Tibial artery (tissue), 4 donors: ENCODE data around the gene CDK8.
"Not testable (repeated sequence)": the region's sequence is repeated elsewhere in the genome, so short reads cannot be mapped to it uniquely, and the experiment has no call there.

Experiments
- DNase-seq, 2 donors: peaks; one replicate each; pipeline ENCODE4 v3.0.0-alpha.2; 2019
- H3K27ac ChIP-seq, 2 donors: fragments of 200-600 bp; sonication (generic) in 1 of 2; 1 replicate in 1 of 2; 2 replicates in 1 of 2; pipeline ENCODE4 v1.5.1; 2018 to 2019; ENCODE audit warnings: mild to moderate bottlenecking in 1 of 2
- H3K27me3 ChIP-seq, 2 donors: fragments of 200-600 bp; sonication (generic) in 1 of 2; one replicate each; pipeline versions ENCODE4 v1.5.1 to v1.6.0; 2016 to 2019
- H3K36me3 ChIP-seq, 3 donors: fragments of 200-600 bp; sonication (generic) in 2 of 3; one replicate each; pipeline ENCODE4 v1.5.1; 2016 to 2019; ENCODE audit warnings: mild to moderate bottlenecking in 2 of 3
- H3K4me1 ChIP-seq, 4 donors: fragments of 200-600 bp; sonication (generic) in 2 of 4; 1 replicate in 3 of 4; 2 replicates in 1 of 4; pipeline ENCODE4 v1.5.1; 2016 to 2019
- H3K4me3 ChIP-seq, 2 donors: fragments of 200-600 bp; sonication (generic) in 1 of 2; 1 replicate in 1 of 2; 2 replicates in 1 of 2; pipeline ENCODE4 v1.5.1; 2018 to 2019; ENCODE audit warnings: mild to moderate bottlenecking in 2 of 2
- H3K9me3 ChIP-seq, 3 donors: fragments of 200-600 bp; sonication (generic) in 1 of 3; one replicate each; pipeline ENCODE4 v1.5.1; 2016 to 2019
- intact Hi-C: fragments of 100-400 bp; cut with DNase I; formaldehyde crosslinking; loops from one replicate; pipeline ENCODE4 v1.15.0; 2023; ENCODE audit warnings: low total_unique reads
- TF ChIP-seq, protein P1 (sequence below), 2 experiments: fragments of 200-600 bp in 1 of 2; fragments of 450-650 bp in 1 of 2; IDR thresholded peaks; one replicate each; pipeline ENCODE4 v1.5.1; 2017 to 2019; ENCODE audit warnings: antibody characterized with exemption in 2 of 2, mild to moderate bottlenecking in 1 of 2, moderate library complexity in 1 of 2

CDK8 gene

DNA sequence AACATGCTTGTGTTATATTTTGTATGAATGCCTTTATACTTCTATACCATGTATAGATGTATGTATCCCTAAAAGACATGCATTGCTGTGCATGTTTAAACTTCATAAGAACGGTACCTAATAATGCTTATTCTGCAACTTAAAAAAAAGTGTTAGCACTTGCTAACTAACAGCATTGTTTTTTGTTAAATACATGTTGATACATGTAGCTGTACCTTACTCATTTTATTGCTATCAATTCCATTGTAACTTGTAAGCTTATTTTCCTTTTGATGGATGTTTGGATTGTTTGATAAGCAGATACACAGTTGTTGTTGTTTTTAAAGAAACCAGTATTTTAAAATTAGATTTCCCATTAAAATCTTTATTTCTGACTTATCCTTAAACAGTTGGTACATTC, 53.8 kb downstream of the CDK8 start:
- TF ChIP-seq, protein P1, sequence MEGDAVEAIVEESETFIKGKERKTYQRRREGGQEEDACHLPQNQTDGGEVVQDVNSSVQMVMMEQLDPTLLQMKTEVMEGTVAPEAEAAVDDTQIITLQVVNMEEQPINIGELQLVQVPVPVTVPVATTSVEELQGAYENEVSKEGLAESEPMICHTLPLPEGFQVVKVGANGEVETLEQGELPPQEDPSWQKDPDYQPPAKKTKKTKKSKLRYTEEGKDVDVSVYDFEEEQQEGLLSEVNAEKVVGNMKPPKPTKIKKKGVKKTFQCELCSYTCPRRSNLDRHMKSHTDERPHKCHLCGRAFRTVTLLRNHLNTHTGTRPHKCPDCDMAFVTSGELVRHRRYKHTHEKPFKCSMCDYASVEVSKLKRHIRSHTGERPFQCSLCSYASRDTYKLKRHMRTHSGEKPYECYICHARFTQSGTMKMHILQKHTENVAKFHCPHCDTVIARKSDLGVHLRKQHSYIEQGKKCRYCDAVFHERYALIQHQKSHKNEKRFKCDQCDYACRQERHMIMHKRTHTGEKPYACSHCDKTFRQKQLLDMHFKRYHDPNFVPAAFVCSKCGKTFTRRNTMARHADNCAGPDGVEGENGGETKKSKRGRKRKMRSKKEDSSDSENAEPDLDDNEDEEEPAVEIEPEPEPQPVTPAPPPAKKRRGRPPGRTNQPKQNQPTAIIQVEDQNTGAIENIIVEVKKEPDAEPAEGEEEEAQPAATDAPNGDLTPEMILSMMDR (IDR thresholded peaks at IDR 0.05) = no peak
- no peak overlapping the region for H3K4me3 ChIP-seq
- intact Hi-C loops = no loop called here
- H3K4me1 ChIP-seq = peaks cover 0 to 8% (median 0%) of the 10 kb centered on the region in 4 donors
- H3K27me3 ChIP-seq = no peaks in the 10 kb centered on the region
- H3K27ac ChIP-seq = no peak overlapping the region
- H3K36me3 ChIP-seq = no peaks in the 10 kb centered on the region
- no peak for DNase-seq
- H3K9me3 ChIP-seq = no peaks in the 10 kb centered on the region

DNA sequence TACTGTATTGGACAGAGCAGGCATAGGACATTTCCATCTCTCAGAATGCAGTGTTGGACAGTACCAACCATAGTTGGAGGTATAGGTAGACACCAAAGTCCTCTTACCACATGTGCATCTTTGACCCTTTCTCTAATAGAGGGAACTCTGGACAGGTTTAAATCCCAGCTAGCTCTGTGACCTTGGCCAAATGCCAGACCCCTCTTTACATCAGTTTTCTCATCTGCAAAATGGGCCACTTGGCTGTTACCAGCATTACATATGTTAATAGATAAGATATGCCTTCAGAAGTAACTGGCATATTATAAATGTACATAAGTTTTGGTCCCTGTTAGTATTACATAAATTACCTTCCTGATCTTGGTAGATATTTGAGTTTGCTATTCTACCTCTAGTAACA, 54.3 kb downstream of the CDK8 start:
- Histone ChIP-seq H3K27me3 (no peaks in the 10 kb centered on the region), H3K9me3 (no peaks in the 10 kb centered on the region), H3K27ac (no peak overlapping the region), H3K36me3 (no peaks in the 10 kb centered on the region), H3K4me1 (peaks cover 0 to 8% (median 0%) of the 10 kb centered on the region in 4 donors), H3K4me3 (no peak overlapping the region)
- no peak for DNase-seq
- intact Hi-C loops = no loop called here
- TF ChIP-seq, protein P1 (IDR thresholded peaks at IDR 0.05) = no peak

DNA sequence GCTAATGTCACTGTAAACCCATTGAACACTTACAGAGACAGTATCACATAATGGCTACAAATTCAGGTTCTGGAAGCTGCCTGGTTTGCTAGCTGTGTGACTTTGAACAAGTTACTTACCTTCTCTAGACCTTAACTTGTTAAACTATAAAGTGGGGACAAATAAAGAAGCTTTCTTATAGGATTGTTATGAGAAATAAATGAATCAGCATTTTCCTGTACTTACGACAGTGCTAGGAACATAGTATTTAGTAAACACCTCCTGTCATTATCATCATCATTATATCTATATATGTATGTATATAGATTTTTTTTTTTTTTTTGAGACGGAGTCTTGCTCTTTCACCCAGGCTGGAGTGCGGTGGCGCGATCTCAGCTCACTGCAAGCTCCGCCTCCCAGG, 54.9 kb downstream of the CDK8 start:
- TF ChIP-seq, protein P1 (IDR thresholded peaks at IDR 0.05) = no peak
- H3K36me3 ChIP-seq = no peaks in the 10 kb centered on the region
- no peak overlapping the region for H3K4me3 ChIP-seq

DNA sequence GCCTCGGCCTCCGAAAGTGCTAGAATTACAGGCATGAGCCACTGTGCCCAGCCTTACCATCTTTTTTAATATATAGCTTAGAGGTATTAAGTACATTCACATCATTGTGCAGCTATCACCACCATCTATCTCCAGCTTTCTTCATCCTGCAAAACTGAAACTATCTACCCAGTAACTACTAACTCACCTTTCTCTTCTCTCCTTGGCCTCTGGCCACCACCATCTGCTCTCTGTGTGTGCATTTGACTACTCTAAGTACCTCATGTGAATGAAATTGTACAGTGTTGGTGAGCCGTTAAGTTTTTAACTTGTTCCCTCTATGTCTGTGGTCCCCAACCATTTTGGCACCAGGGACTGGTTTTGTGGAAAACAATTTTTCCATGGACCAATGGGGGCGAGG, 56.1 kb downstream of the CDK8 start:
- H3K27ac ChIP-seq = no peak overlapping the region
- no peaks in the 10 kb centered on the region for H3K36me3 ChIP-seq
- intact Hi-C loops = no loop called here

More for the DNA sequence above, 54.9 kb downstream of the CDK8 start:
- H3K27ac ChIP-seq = no peak overlapping the region
- no peaks in the 10 kb centered on the region for H3K27me3 ChIP-seq
- H3K4me1 ChIP-seq = peaks cover 0 to 8% (median 0%) of the 10 kb centered on the region in 4 donors
- DNase-seq = no peak
- H3K9me3 ChIP-seq = no peaks in the 10 kb centered on the region
- intact Hi-C loops = no loop called here

DNA sequence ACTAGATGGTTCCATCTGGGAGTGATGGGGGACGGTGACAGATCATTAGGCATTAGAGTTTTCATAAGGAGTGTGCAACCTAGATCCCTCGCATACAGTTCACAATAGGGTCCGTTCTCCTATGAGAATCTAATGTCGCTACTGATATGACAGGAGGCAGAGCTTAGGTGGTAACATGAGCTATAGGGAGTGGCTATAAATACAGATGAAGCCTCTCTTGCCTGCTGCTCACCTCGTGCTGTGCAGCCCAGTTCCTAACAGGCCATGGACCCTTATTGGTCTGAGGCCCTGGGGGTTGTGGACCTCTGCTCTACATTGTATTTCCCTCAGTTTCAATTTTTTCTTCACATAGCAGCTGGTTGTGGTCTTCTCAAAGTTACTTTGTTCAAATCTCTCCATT, 56.5 kb downstream of the CDK8 start:
- H3K4me1 ChIP-seq = no peaks in the 10 kb centered on the region
- TF ChIP-seq, protein P1 (IDR thresholded peaks at IDR 0.05) = no peak
- DNase-seq = no peak
- intact Hi-C loops = no loop called here
- H3K9me3 ChIP-seq = no peaks in the 10 kb centered on the region
- no peaks in the 10 kb centered on the region for H3K27me3 ChIP-seq
- no peak overlapping the region for H3K27ac ChIP-seq
- H3K4me3 ChIP-seq = no peak overlapping the region
- no peaks in the 10 kb centered on the region for H3K36me3 ChIP-seq

More for the DNA sequence above, 56.1 kb downstream of the CDK8 start:
- Histone ChIP-seq H3K4me1 (peaks cover 0 to 1% (median 0%) of the 10 kb centered on the region in 4 donors), H3K27me3 (no peaks in the 10 kb centered on the region), H3K4me3 (no peak overlapping the region), H3K9me3 (no peaks in the 10 kb centered on the region)
- TF ChIP-seq, protein P1 (IDR thresholded peaks at IDR 0.05) = no peak
- DNase-seq = no peak

DNA sequence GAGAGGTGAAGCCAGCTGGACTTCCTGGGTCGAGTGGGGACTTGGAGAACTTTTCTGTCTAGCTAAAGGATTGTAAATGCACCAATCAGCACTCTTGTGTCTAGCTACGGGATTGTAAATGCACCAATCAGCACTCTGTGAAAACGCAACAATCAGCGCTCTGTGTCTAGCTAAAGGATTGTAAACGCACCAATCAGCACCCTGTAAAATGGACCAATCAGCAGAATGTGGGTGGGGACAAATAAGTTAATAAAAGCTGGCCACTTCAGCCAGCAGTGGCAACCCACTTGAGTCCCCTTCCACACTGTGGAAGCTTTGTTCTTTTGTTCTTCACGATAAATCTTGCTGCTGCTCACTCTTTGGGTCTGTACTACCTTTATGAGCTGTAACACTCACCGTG, 58.1 kb downstream of the CDK8 start:
- H3K36me3 ChIP-seq, H3K27ac ChIP-seq, H3K4me1 ChIP-seq, intact Hi-C loops, DNase-seq, H3K9me3 ChIP-seq, H3K27me3 ChIP-seq, H3K4me3 ChIP-seq: not testable (repeated sequence)

DNA sequence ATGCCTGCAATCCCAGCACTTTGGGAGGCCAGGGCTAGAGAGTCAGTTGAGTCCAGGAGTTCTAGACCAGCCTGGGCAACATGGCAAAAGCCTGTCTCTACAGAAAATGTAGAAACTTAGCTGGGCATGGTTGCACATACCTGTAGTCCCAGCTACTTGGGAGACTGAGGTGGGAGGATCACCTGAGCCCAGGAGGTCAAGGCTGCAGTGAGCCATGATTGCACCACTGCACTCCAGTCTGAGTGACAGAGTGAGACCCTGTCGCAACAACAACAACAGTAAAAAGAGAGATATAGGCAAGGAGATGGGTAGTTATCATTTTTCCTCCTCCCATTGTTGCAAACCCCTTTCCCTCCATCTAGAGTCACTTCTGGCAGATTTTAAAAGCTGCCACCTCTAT, 62.2 kb downstream of the CDK8 start:
- intact Hi-C loops, H3K9me3 ChIP-seq, H3K4me1 ChIP-seq, H3K36me3 ChIP-seq, H3K27ac ChIP-seq, DNase-seq, H3K4me3 ChIP-seq, H3K27me3 ChIP-seq: not testable (repeated sequence)
